Measurements from ENCODE around the gene CCDC85C.

Gene CCDC85C

DNA sequence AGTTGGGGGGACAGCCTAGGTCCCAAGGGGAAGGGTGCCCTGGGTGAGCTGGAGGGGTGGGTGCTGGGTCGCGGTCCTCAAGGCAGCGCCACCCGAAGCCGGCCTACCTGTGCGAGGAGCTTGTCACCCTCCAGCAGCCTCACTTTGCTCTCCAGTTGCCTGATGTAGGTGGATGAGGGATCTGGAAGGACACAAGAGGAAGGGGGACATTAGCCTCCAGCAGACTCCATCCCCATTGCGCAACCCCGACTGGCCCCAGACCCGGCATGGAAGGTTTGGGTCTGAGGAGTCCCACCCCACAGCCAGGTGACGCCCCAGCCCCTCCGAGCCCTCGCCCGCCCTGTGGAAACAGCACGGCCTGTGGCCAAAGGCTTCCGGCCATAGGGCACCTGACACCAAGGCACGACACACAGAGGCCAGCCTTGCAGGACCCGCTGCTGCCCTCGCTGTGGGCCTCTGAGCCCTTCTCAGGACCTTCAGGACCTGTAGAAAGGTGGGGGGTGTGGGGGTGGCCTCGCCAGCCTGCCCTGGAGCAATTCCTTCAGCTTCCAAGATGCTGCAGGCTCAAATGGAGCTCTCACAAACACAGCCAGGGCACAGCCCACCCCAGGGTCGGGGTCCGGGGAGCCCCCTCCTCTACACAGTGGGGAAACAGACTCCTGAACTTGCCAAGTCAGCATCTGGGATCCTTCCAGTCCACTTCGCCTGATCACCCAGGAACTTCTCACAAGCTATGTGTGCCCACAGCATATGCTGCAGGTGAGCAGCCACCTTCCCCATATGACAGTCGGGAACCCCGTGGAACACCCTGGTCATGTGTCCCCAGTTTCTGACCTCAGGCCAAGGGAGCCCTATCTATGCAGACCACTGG is 67.9 kb downstream of the CCDC85C start:
- DNase-seq = no peak

DNA sequence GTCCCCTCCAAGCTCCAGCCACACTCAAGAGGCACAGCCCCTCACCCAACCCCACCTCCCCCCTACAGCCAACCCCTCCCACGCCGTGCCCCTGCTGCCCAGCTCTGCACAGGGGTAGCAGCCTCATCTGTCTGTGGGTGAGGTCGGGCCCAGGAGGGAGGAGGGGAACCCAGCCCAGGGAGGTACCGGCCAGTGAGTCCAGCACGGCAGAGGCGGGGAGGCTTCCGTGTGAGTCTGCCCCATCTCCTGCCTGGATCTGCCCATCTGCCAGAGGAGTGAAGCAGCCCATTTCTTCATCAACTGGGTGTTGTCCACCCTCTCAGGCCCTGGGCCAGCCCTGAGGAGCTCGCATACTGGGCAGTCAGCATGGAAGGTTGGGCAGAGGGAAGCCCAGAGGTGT is 68.6 kb downstream of the CCDC85C start:
- no peak for DNase-seq

DNA sequence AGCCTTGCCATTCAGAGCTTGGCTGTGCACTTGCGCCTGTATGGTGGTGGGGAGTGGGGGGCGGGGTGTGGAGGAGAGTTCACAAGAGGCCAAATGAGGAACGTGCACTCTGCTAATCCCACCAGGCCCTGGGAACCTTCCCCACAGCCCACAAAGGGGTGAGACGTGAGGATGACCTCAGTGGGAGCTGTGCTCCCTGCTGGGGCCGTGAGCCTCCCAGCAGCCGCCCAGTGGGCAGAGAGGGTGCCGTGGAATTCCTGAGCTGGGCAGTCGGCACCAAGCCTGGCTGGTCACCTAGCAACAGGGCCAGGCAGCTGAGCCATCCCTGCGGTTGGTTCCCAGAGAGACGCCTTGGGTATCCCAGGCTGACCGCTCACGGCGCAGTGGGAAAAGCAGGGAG is 69.1 kb downstream of the CCDC85C start:
- no peak for DNase-seq

DNA sequence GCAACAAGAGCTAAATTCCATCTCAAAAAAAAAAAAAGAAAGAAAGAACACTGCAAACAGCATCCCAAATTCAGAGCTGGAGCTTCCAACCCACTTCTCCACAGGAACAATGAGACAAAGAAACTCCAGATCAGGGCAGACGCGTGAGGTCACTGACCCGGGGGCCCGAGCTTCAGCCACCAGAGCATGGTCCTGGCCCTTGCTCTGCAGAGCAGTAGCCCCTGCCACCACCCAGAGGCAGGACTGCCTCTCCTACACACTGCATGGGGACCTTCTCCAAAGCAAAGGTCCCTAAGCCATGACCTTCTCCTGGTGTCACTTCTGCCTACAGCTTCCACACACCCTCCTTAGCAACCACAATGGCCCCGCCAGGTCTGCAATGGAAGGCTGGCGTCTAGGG is 69.7 kb downstream of the CCDC85C start:
- DNase-seq = no peak

DNA sequence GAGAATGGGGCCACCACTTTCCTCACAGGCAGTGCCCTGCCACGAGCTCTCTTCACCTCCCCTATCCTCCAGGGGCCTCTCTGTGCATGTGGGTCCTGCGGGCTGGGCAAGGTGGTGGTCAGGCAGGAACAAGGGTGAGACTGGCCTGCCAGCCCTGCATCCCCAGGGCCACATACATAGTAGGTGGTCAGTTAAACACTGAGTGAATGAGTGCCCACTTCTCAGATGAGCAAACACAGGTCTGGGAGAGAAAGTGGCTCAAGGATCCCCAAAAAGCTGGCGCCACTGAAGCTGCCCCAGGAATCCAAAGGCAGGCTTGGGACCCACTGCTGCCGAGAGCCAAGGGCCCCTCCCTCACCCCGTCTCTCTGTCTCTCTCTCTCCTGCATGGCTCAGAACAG is 71.7 kb downstream of the CCDC85C start:
- no peak for DNase-seq

DNA sequence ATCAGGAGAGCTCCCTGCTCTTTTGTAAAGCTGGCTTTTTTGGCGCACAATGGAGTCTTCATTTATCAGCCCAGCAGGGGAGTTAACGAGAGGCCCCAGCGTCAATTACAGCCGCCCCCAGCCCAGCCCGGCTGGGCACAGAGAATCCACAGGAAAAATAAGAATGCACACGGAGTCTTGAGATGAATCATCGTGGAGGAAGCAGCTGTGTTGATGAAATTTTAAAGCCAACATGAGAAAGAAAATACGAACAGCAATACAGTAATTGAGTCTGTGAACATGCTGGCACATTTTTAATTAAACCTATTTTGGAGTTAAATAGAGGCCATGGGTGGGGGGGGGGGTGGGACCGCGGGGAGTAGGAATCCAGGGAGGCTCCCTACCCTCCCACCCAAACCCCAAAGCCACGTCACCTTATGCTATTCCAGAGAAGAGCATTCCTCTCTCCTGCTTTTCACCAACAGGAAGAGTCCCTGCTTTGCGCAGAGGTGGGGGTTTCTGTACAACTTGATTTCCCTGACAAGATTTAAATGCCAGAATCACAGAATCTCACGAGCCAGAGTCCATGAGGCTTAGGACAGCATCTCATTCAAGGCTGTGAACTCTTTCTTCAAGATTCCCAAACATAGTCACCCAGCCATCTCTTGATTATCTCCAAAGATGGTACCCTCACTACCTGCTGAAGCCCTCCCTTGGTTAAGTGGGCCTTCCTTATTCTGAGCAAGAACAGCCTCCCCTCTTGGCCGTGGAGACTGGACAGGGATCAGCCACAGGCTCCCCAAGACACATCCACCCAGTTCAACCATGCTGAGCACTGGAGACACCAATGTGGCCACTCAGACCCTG is 72.5 kb downstream of the CCDC85C start:
- no peak for DNase-seq

DNA sequence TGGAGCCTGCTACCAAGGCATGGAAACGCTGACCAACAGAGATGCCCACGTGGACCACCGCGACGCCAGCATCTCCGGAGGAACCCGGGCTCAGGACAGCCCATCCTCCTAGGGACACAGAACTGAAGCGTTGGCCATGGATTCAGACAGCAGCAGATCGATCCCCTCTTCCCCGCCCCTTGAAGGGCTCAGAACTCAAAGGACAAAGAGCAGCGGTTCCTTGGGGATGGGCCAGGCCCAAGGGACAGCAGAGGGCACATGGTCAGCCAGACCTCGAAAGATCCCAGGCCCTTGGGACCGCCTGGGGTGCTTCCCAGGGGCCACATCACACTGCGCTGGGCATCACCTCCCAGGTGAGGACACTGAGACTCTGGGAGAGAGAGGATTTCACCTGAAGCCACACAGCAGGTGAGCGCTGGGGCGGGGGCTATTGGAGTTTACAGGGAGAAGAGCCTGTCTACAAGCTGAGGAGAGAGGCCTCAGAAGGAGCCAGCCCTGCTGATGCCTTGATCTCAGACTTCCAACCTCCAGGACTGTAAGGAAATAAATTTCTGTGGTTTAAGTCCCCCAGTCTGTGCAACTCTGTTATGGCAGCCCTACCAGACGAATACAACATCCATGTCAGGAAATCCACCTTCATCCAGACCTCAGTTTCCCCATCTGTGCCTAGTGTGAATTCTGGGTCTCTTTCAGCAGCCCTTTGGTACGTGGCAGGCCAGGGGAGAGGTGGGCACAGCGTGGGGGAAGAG is 73.4 kb downstream of the CCDC85C start:
- DNase-seq = no peak

DNA sequence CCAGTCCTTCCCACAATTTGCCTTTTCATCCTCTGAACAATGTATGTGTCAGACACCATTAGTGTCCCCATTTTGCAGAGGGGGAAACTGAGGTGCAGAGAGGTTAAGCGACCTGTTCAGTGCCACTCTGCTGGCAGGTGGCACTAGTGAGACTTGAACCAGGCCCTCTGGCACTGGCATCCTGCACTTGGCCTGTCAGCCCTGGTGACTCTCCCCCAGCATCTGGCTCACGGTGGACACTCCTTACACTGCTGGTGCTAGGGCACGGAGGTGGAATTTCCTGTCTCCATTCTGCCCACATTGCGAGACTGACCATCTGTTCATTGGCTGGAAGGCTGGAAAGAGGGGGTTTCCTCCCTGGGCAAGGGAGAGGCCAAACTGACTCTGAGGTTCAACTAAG is 74.1 kb downstream of the CCDC85C start:
- no peak for DNase-seq

DNA sequence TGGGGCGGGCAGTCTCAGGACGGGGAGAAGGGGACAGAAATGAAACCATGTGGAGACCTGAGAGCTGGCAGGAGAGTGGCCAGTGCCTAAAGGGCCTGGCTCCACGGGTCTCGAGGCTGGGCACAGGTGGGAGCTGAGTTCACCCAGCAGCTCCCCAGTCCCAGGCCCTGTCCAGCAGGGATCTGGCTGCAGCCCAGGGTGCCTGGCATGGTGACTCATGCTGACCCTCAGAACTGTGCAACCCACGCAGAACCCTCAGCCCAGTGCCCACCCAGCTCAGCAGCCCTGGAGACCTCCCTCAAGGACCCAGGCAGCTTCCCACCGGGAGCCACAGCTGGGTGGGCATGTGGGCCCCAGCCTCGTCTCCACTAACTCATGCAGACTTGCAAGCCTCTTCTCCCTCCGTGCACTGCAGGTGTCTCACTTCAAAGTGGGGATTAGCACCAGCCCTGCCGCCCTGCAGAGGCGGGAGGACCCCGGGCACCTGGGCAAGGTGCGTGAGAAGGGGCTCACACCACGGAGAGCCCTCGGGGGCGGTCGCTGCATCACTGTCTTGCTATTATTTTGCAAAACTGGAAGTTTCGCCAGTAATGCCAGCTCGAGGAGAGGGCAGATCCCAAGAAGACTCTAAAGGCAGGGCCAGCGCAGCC is 76.5 kb downstream of the CCDC85C start:
- no peak for DNase-seq

DNA sequence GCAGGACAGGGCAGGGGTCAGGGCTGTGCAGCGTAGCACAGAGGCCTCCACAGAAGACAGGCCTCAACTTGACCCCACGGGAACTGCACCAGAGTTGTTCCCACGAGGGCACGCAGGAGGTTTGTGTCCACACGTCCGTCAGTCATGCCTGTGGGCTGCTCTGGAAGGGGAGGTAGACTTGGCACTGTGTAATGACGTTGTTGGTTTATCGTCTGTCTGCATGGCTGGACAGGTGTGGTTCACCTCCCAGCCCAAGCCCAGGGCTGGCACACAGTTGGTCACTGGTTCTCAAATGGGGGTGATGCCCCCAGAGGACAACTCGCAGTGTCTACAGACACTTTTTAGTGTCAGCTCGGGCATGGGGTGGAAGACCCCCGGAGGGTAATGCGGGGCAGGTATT is 77.0 kb downstream of the CCDC85C start:
- no peak for DNase-seq

DNA sequence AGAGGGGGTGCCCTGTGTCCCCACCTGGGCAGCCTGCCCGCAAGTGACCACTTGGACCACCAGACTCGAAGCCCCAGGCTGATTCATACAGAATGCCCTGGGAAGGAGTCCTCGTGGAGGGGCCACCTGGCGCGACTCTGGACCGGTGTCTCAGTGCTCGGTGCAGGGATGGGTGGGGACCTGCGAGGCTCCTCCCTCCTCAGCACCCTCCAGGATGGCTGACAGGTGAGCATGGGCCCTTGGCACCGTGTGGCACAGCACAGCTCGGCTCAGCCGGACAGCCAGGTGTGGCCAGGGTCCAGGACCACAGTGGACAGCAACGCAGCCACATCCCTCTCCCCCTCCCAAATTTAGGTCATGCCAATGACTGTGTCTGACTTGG is 78.3 kb downstream of the CCDC85C start:
- DNase-seq = no peak

DNA sequence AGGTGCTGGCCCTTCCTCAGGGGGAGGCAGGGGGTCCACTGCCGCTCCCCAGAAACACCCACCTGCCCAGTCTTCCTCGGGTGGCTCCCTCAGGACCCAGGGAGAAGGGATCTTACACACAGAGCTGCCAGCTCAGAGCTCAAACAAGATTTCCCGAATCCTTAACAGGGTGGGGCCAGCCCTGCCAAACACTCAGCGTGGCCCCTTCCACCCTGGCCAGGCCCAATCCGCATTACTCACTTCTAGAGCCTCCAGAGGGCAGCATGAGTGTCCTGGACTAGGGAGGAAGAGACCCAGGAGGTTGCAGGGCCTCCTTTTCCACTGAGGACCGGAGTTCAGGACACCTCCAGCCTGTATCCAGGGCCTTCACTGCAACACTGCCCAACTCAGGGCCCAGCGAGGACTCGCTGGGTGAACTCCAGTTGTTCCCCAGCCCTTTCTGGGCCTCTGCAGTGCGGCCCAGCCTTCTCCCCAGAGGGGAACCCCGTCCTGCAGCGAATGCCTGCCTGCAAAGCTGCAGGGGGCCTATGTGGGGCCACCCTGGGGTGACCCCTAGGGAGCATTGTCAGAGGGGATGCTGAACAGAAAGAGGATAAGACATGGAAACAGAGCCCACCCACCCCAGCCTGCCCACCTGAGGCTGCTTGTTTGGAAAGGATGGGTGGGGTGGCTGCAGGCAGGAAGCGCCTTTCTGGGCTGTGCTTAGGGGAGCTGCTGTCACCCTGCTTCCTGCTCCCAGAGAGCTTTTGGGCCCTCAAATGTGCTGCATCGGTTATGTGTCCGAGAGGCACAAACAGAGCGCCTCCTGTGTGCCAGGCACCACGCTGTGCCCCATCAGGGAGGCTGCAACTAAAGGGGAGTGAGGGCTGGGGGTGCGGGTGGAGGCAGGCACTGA is 79.0 kb downstream of the CCDC85C start:
- no peak for DNase-seq

DNA sequence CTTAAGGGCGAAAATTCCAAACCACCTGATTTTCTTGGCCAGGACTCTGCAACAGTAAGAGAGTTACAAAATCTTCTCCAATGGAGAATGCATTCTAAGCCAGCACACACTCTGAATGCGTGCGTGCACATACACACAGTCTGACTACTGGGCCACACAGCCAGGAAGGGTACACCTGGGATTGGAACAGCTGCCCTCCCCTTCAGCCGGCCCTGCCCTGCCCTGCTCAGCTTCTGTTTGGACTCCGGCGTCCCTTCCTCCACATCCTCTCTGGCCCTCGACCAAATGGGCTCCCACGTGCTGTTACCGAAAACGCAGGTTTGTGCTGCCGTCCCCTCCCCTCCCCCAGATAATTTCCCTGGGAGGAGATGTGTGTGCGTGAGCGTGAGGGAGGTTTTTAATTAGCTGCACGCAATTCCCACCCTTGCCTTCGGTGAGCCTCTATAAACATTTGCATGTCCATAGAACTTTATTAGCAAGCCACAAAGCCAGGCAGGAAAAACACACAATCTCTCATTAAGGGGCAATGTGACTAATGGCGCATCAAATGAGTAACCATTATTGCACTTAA is 79.8 kb downstream of the CCDC85C start:
- DNase-seq = no peak

DNA sequence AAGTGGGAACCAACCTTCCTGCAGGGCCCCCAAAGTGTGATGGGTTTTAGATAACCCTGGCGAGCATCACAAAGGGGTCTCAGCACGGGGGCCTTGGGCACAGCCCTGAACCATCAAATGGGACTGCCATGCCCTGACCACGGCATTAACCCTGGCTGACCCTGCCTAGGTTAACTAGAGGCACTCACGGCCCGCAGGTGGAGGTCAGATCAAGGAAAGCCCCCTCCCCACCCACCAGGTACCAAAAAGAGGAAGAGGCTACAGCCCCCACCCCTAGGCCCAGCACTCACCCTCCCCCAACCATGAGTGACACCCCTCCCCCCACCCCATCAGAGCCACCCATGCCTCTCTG is 80.3 kb downstream of the CCDC85C start:
- DNase-seq = no peak

DNA sequence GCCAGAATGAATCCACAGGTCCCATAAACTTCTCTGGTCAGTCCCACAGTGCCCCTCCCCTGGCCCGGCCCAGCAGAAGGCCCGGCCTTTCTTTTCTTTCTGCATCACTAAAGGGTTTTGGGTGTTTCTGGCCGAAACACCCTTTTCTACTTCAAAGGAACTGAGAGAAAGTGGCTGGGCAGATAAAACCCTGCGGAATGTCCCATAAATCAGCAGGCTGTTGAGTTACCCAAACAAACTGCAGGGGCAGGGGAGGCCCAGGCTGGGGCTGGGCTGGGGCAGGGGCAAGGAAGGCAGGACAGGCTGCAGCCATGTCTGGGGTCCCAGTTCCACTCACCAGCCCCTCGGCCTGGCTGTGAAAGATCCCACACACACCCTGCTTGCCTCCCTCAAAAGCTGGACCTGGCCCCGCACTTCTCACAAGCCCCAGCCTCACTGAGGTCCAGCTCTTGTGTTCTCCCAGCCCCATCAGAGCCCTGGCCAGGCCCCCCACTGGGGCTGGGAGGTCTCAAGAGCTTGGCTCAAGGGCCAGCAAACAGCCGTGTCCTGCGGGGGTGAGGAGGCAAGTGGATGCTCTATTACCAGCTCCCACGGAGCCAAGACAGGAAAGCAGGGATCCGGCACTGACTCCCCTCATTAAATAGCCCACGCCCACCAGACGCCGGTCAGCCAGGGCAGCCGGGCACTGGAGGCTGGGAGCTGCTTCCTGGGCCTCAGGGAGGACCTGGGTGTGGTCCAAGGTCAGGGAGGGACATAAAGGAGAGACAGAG is 80.9 kb downstream of the CCDC85C start:
- no peak for DNase-seq

DNA sequence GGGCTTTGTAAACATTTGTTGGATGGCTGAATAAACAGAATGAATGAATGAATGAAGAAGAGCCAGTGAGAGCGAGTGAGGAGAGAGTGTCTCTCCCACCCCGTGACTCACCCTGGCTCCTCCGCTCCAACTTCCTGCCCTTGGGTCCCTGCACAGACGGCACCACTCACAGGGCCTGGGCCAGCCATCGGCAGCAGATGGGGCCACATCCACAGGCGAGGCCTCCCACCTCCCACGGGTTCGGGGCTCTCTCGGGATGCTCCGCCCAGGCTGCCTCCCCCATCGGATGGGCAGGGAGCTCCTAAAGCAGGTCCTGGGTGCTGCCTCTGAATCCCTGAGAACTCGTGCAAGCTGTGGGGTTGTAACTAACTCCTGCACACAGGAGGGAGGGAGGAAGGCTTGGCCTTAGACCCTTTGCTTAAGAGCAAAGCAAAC is 81.5 kb downstream of the CCDC85C start:
- no peak for DNase-seq

DNA sequence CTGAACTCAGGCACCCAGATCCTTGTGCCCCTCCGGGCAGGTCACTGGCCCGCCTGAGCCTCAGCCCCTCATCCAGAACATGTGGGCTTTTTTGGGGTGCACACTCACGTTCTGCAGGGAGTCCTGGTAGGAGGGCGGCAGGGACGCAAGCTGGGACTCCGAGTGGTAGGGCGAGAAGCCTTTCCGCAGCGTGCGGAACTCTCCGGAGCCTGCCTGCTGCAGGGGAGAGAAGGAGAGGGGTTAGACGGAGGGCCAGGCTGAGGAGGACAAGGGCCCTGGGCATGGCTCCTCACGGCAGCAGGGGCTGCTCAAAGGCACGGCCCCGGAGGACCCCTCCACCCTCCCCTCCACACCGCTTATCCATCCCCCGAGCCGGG is 82.0 kb downstream of the CCDC85C start:
- DNase-seq = no peak

DNA sequence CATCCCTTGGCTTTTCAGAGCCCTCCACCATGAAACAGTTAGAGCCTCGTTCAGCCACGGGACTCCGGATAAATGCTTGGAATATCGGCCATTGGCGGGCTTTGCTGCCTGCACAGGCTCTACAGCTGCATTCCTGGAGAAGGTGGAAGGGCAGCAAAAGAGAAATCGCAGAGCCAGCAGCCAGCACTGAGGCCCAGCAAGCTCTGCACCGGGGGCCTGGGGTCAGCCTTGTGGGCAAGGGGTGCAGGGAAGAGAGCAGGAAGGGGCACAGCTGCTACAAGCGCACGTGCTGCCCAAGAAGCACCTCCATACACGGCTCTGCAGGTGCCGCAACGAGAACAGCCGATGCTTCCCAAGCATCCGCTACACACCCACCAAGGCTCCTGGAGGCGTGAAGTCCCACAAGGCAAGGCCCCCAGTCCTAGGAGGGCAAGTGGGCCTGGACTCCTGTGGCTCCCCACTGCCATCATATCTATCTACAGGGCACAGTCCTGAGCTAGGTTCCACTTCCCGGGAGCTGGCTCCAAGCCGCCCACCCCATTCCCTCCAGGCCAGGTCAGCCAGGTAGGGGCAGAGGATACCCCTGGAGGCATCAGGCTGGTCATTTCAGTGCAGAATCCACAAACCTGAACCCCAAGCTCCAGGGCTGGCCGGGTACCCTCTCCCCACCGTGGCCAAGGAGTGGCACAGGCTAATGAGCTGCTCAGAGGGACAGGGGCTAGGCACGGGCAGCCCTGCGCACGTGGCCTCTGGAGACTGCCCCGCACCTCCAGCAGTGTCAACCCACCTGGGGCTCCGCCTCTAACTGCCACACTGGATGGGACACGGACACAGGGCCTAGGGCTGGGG is 82.6 kb downstream of the CCDC85C start:
- DNase-seq = no peak

DNA sequence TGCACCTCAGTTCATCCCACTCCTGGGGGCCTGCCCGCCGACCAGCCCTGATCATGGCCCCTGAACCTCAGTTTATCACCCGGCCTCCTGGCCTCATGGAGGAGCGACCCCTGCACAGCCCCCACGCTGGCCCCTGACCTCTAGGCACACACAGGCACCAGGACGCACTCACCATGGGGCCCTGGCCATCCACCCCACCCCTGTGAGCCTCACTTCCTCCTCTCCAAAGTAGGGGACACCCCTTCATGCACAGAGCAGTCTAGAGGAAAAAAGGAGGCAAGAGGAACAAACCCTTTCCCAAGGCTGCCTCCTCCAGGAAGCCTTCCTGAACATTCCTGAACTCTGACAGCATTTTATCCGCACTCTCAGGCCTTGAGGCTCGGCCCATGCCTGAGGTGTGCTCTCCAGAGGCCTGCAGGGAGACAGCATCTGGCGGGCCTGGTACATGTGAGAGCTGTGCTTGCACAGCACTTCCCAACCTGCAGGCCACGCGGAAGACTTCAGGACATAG is 83.4 kb downstream of the CCDC85C start:
- DNase-seq = no peak

All from GDM1 (cell line).